CD4-positive, alpha-beta T cell treated with Interleukin-10 for 1 hour (primary cell): ENCODE data around the gene TBC1D3.
"Not testable (repeated sequence)": the region's sequence is repeated elsewhere in the genome, so short reads cannot be mapped to it uniquely, and the experiment has no call there.

Experiments
- DNase-seq: peaks from one replicate; pipeline ENCODE4 v3.0.0-alpha.2; 2020

The TBC1D3 gene

GRCh38 chr17:38192455-38192854 lies at the start of gene TBC1D3:
Gene TBC1D3, minus strand, starts transcription at chr17:38192555. Its CDS starts 1,526 bp downstream, at chr17:38191029.
- DNase-seq: not testable (repeated sequence)

DNA sequence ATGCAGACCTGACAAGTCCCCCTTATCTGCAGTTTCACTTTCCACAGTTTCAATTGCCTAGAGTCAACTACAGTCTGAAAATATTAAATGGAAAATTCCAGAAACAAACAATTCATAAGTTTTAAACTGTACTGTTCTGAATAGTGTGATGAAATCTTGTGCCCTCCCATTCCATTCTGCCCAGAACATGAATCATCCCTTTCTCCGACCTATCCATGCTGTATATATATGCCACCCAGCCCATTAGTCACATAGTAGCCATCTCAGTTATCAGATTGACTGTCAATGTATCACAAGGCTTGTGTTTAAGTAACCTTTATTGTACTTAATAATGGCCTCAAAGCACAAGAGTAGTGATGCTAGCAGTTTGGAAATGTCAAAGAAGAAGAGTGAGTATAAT lies 40.4 kb upstream of the TBC1D3 start:
- not testable (repeated sequence) for DNase-seq

DNA sequence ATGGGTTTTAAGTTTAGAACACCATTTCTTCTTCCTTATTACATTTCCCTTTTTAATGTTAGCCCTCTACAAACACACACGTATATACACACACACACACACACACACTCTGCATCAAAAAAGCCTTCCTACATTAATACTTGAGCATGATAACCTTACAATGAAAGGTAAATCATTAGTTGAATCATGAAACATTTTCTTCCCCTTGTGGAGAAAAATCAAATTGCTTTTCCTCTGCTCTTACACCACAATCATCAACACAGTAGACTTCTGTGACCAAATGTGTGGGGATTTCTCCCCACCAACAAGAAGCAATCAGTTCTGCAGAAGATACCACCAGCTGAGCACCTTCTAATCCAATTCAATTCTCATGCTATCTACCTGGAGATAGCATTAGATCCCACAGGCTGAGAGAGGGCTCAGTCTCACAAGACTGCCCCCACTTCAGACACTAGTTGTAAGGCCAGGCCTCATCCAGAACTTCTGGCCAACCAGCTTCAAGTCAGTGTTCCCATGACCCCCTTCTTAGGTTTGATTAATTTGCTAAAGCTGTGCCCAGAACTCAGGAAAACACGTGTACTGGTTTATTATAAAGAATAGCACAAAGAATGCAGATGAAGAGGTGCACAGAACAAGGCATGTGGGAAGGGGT lies 33.6 kb upstream of the TBC1D3 start:
- DNase-seq: not testable (repeated sequence)

DNA sequence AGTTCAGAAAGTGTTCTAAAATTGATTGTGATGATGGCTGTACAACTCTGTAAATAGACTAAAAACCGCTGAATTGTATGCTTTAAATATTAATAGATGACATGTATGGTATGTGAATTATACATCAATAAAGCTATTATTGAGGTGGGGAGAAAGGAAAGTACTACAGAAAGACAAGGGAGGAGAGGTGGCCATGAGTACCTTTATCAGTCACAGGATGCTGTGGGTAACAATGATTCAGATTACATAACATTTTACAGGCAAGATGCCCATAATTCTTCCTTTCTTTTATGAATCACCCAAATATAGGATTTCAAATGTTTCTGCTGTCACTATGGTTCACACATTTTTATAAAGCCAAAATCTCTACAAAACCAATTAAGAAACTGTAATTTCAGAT lies 28.5 kb upstream of the TBC1D3 start:
- DNase-seq: not testable (repeated sequence)

DNA sequence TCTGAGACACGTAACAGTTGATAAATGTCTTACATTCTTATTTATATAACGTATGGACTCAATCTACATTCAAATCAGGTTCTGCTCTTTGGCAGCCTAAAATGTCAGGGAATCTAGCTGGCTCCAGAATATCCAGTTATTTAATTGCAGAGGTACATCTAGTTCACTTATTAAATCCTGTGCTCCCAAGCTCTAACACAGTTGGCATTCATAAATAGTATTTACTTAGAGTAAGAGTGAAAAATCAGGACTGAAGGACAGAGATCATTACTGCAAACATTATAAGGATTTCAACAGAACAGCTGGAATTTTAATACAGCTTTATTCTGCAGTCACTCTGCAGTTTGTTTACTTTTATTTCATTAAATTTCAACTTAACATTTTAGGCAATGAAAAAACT lies 7.9 kb upstream of the TBC1D3 start:
- DNase-seq: not testable (repeated sequence)

DNA sequence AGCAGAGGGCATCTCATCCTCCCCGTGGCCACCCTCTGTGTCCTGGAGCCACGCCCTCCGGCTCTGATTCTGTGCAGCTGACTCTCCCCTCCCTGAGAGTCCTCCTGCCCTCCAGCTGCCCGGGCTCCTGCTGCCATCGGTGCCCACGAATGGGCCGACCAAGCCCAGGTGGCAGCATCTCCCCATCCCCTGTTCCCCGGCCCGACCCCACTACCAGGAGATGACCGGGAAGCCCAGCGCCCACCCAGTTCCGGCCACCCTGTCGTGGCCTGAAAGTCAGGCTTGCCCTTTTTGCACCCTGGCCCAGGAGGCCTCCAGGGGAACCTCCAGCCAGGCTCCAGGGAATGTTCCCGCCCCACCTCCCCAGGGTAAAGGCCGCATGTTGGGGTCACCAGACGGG lies 57.5 kb downstream of the TBC1D3 start:
- DNase-seq: not testable (repeated sequence)
